ENCODE data around the gene TMTC4.

The TMTC4 gene

DNA sequence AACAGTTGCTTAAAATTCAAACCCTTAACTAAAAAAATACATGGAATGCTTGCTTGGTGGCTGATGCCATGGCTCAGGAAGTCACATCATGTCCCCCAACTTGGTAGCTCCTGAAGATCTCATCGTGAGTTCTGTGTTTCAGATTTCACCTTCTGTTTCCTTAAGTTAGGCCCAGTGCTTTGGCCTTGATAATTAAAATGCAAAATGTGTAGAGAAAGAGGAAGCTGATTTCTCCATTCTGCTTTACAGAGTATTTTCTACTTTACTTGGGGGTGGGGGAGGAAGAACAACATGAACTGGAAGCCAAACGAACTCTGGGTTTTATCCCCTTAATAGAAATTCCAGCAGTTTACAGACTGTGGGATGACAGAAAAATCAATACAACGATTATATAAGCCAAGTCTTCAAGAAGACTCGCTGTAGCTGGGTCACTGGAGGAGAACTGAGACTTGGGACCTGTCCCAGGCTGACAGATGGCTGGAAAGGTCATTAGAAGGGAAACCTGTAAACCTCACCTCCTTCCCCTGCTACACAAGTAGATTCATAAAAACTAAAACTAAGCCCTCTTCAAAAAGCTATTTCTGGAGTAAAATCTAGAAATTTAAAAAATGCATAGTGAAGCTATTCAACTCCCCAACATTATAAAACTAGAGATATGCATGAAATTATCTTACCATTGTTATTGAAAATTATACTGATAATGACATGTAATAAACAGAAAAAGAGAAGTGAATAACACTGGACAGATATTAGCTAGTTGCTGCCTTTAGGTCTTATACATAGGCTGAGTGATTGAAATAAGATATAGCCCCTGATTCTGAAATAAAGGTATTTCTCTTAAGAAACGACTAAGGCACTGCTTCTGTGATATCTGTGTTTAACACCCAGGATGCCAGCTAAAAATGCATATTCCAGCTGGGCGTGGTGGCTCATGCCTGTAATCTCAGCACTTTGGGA lies 63.9 kb downstream of the TMTC4 start:
- TF ChIP-seq, protein P1, sequence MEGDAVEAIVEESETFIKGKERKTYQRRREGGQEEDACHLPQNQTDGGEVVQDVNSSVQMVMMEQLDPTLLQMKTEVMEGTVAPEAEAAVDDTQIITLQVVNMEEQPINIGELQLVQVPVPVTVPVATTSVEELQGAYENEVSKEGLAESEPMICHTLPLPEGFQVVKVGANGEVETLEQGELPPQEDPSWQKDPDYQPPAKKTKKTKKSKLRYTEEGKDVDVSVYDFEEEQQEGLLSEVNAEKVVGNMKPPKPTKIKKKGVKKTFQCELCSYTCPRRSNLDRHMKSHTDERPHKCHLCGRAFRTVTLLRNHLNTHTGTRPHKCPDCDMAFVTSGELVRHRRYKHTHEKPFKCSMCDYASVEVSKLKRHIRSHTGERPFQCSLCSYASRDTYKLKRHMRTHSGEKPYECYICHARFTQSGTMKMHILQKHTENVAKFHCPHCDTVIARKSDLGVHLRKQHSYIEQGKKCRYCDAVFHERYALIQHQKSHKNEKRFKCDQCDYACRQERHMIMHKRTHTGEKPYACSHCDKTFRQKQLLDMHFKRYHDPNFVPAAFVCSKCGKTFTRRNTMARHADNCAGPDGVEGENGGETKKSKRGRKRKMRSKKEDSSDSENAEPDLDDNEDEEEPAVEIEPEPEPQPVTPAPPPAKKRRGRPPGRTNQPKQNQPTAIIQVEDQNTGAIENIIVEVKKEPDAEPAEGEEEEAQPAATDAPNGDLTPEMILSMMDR (IDR thresholded peaks at IDR 0.05; ENCODE audit: low read depth, low read length): no peak
- H3K4me3 ChIP-seq (ENCODE audit: low read depth, low read length): no peak overlapping the region

GRCh38 chr13:100608906-100609305 lies 65.7 kb downstream of the TMTC4 start:
- no peak overlapping the region for H3K4me3 ChIP-seq (ENCODE audit: low read depth, low read length)
- TF ChIP-seq, protein P1 (IDR thresholded peaks at IDR 0.05; ENCODE audit: low read depth, low read length): no peak

DNA sequence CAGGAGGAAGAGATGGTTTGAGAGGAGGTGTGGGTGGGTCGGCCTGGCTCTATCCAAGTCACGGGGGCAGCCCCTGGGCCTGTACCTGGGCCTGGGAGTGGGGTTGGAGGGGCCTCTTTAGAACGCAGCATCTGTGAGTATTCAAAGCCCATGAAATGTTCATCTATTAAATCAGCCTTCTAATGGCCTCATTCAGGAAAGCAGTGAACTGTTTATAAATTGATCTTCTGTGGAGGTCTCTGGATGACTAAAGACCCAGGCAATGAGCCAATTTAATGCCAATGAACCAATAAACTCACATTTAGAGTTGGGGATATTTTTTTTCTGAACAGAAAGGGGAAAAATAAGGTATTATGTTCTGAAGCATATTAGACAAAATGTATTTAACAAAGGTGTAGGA lies 66.1 kb downstream of the TMTC4 start:
- TF ChIP-seq, protein P1 (IDR thresholded peaks at IDR 0.05; ENCODE audit: low read depth, low read length): no peak

GRCh38 chr13:100604918-100605710 lies 69.5 kb downstream of the TMTC4 start:
- no peak overlapping the region for H3K4me3 ChIP-seq (ENCODE audit: low read depth, low read length)
- TF ChIP-seq, protein P1 (IDR thresholded peaks at IDR 0.05; ENCODE audit: low read depth, low read length): no peak

More for the DNA sequence above, 66.1 kb downstream of the TMTC4 start:
- H3K4me3 ChIP-seq (ENCODE audit: low read depth, low read length): no peak overlapping the region

- no peak overlapping the region for H3K4me3 ChIP-seq (ENCODE audit: low read depth, low read length)
- TF ChIP-seq, protein P1 (IDR thresholded peaks at IDR 0.05; ENCODE audit: low read depth, low read length): no peak
These were observed 72.0 kb downstream of the TMTC4 start for GRCh38 chr13:100602493-100603111.

- TF ChIP-seq, protein P1 (IDR thresholded peaks at IDR 0.05; ENCODE audit: low read depth, low read length): no peak
- H3K4me3 ChIP-seq (ENCODE audit: low read depth, low read length): no peak overlapping the region
These were observed 72.9 kb downstream of the TMTC4 start for GRCh38 chr13:100601716-100602115.

Data from WI38 (cell line).